ENCODE data around the gene NOTUM.
"Not testable (repeated sequence)": the region's sequence is repeated elsewhere in the genome, so short reads cannot be mapped to it uniquely, and the experiment has no call there.

DNA sequence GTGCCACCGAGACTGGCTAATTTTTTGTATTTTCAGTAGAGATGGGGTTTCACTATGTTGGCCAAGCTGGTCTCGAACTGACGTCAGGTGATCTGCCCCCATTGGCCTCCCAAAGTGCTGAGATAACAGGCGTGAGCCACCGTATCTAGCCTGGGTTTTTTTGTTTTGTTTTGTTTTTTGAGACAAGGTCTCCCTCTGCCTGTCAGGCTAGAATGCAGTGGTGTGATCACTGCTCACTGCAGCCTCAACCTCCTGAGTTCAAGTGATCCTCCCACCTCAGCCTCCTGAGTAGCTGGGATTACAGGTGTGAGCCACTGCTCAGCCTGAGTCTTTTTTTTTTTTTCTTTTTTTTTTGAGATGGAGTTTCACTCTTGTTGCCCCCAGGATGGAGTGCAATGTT, 7.5 kb downstream of the NOTUM start:
- TF ChIP-seq, protein P1, sequence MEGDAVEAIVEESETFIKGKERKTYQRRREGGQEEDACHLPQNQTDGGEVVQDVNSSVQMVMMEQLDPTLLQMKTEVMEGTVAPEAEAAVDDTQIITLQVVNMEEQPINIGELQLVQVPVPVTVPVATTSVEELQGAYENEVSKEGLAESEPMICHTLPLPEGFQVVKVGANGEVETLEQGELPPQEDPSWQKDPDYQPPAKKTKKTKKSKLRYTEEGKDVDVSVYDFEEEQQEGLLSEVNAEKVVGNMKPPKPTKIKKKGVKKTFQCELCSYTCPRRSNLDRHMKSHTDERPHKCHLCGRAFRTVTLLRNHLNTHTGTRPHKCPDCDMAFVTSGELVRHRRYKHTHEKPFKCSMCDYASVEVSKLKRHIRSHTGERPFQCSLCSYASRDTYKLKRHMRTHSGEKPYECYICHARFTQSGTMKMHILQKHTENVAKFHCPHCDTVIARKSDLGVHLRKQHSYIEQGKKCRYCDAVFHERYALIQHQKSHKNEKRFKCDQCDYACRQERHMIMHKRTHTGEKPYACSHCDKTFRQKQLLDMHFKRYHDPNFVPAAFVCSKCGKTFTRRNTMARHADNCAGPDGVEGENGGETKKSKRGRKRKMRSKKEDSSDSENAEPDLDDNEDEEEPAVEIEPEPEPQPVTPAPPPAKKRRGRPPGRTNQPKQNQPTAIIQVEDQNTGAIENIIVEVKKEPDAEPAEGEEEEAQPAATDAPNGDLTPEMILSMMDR (conservative IDR thresholded peaks at IDR 0.05 in 1 of 2, IDR thresholded peaks at IDR 0.05 in 1 of 2; ENCODE audit: low read depth in 1 of 2, low read length in 2 of 2), result not testable (repeated sequence)
- TF ChIP-seq EZH2 (IDR thresholded peaks at IDR 0.05; ENCODE audit: low read length, missing control alignments), result not testable (repeated sequence)
